Glutamatergic neuron (in vitro differentiated cells): ENCODE measurements around the gene ZNF316. TPM values are rescaled to one million over a fixed set of nuclear protein-coding genes. Genes with fewer than 3 reads are reported as not detected.

ENCODE experiments used
- DNase-seq: peaks from one replicate; pipeline ENCODE4 v3.0.0; 2022
- H3K27ac Mint-ChIP-seq: one replicate; pipeline ENCODE4 v1.8.0; 2020; ENCODE audit warnings: mild to moderate bottlenecking, mixed read lengths, inconsistent platforms; ENCODE audit not compliant: unreplicated experiment
- H3K27me3 Mint-ChIP-seq: one replicate; pipeline ENCODE4 v1.8.0; 2020; ENCODE audit warnings: mild to moderate bottlenecking, moderate library complexity, mixed read lengths, inconsistent platforms; ENCODE audit not compliant: unreplicated experiment
- H3K36me3 Mint-ChIP-seq: one replicate; pipeline ENCODE4 v1.8.0; 2020; ENCODE audit warnings: mild to moderate bottlenecking, mixed read lengths, inconsistent platforms; ENCODE audit not compliant: unreplicated experiment
- H3K4me1 Mint-ChIP-seq: one replicate; pipeline ENCODE4 v1.8.0; 2020; ENCODE audit warnings: mild to moderate bottlenecking, low read depth, mixed read lengths, inconsistent platforms; ENCODE audit not compliant: unreplicated experiment
- H3K4me3 Mint-ChIP-seq: one replicate; pipeline ENCODE4 v1.8.0; 2020; ENCODE audit warnings: mild to moderate bottlenecking, mixed read lengths, inconsistent platforms; ENCODE audit not compliant: unreplicated experiment
- H3K9me3 Mint-ChIP-seq: one replicate; pipeline ENCODE4 v1.8.0; 2020; ENCODE audit warnings: mild to moderate bottlenecking, moderate library complexity, mixed read lengths, inconsistent platforms; ENCODE audit not compliant: unreplicated experiment
- total RNA-seq: library from RNA; stranded (reverse); fragmentation: NEBNext Ultra II Directional; extraction: Animal tissue kit (Norgen Biotek cat#: 25700); gene quantifications from one replicate; pipeline ENCODE4 v1.2.1, GENCODE V29; 2021; ENCODE audit not compliant: unreplicated experiment
- TF ChIP-seq, protein P1 (sequence below): fragments of 200-600 bp; sonication (generic); IDR thresholded peaks from one replicate; pipeline ENCODE4 v1.5.0; 2021; ENCODE audit not compliant: partially characterized antibody, unreplicated experiment

ZNF316 gene
- total RNA-seq, 1 donor from 2014 or later = 51.1 TPM

- TF ChIP-seq, protein P1, sequence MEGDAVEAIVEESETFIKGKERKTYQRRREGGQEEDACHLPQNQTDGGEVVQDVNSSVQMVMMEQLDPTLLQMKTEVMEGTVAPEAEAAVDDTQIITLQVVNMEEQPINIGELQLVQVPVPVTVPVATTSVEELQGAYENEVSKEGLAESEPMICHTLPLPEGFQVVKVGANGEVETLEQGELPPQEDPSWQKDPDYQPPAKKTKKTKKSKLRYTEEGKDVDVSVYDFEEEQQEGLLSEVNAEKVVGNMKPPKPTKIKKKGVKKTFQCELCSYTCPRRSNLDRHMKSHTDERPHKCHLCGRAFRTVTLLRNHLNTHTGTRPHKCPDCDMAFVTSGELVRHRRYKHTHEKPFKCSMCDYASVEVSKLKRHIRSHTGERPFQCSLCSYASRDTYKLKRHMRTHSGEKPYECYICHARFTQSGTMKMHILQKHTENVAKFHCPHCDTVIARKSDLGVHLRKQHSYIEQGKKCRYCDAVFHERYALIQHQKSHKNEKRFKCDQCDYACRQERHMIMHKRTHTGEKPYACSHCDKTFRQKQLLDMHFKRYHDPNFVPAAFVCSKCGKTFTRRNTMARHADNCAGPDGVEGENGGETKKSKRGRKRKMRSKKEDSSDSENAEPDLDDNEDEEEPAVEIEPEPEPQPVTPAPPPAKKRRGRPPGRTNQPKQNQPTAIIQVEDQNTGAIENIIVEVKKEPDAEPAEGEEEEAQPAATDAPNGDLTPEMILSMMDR = no peak
- no peak overlapping the region for H3K27ac Mint-ChIP-seq
- DNase-seq = no peak
- peaks cover 4% of the 10 kb centered on the region for H3K9me3 Mint-ChIP-seq
- H3K36me3 Mint-ChIP-seq = no peaks in the 10 kb centered on the region
- peaks cover 19% of the 10 kb centered on the region for H3K27me3 Mint-ChIP-seq
- peaks cover 5% of the 10 kb centered on the region for H3K4me1 Mint-ChIP-seq
- H3K4me3 Mint-ChIP-seq = no peak overlapping the region
These were observed 5.2 kb downstream of the ZNF316 start for GRCh38 chr7:6642239-6642839.

DNA sequence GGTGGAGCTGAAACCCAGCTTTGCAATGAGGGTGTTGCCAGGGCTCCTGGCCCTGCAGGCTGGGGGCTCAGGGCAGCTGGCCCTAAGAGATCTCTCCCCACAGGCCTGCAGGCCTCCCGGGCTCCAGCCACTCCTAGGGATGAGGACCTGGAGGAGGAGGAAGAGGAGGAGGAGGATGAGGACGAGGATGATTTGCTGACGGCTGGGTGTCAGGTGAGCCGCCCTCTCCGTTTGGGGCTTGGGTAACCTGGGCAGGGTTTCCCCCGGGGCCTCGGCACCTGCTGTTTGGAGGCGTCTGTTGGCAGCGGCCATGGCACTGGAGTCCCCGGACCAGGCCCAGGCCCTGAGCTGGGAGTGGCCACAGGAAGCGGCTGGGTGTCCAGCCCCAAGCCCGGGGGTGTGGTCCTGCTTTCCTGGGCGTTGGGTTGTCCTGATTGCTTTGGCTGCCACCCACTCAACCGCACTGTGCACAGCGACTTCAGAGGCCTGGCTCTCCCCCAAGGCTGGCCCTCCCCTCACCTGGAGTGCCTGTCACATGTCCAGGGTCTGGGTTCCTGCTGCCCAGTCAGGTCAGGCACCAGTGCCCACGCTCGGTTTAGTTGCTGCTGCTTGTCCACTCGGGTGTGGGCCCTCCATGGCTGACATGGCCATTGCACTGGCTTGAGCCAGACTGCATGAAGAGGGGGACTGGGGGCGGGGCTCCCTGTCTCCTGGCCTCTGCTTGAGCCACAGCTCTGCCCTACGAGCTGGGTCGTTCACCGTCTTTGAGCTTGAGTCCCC lies 5.9 kb downstream of the ZNF316 start:
- DNase-seq = no peak
- H3K4me1 Mint-ChIP-seq = peaks cover 5% of the 10 kb centered on the region
- no peak overlapping the region for H3K4me3 Mint-ChIP-seq
- H3K36me3 Mint-ChIP-seq = no peaks in the 10 kb centered on the region
- TF ChIP-seq, protein P1 = no peak
- peaks cover 4% of the 10 kb centered on the region for H3K9me3 Mint-ChIP-seq
- H3K27me3 Mint-ChIP-seq = peaks cover 19% of the 10 kb centered on the region
- H3K27ac Mint-ChIP-seq = no peak overlapping the region

DNA sequence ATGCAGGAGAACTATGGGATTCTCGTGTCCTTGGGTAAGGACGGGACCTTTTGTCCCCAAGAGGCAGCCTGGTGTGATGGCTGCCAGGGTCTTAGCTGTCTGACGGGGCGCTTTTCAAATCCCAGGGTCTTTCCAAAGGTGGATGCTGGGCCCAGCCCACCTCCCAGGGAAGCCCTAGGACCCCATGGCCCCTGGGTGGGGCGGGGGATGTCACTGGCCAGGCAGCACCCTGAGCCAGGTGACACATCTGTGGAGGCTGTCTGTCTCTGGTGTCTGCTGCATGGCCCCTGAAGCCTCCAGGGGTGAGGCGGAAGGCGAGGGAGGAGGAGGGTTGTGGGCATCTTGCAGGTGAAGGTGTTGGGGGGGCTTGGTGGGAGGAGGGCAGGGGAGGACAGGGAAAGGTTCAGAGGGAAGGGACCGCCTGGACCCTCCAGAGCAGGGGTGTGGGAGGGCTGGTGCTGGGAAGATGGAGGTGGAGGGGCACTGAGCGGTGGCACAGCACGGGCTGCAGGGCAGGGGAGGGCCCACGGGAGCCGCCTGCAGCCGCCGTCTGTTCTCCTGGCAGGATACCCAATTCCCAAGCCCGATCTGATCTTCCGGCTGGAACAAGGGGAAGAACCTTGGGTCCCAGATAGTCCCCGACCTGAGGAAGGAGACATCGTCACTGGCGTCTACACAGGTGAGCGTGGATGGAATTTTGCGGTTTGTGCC lies 7.0 kb downstream of the ZNF316 start:
- no peak for DNase-seq
- Mint-ChIP-seq H3K27ac (no peak overlapping the region), H3K4me1 (peaks cover 3% of the 10 kb centered on the region)

GRCh38 chr7:6644728-6645127 lies 7.6 kb downstream of the ZNF316 start:
- H3K36me3 Mint-ChIP-seq = no peaks in the 10 kb centered on the region
- no peak overlapping the region for H3K4me3 Mint-ChIP-seq
- peaks cover 1% of the 10 kb centered on the region for H3K9me3 Mint-ChIP-seq
- TF ChIP-seq, protein P1 = no peak
- DNase-seq = no peak
- H3K27me3 Mint-ChIP-seq = peaks cover 8% of the 10 kb centered on the region
- peaks cover 3% of the 10 kb centered on the region for H3K4me1 Mint-ChIP-seq
- H3K27ac Mint-ChIP-seq = no peak overlapping the region

More for the DNA sequence above, 7.0 kb downstream of the ZNF316 start:
- peaks cover 1% of the 10 kb centered on the region for H3K9me3 Mint-ChIP-seq
- H3K27me3 Mint-ChIP-seq = peaks cover 12% of the 10 kb centered on the region
- TF ChIP-seq, protein P1 = no peak
- no peak overlapping the region for H3K4me3 Mint-ChIP-seq
- no peaks in the 10 kb centered on the region for H3K36me3 Mint-ChIP-seq
